CD4-positive, alpha-beta T cell treated with Interleukin-10 for 1 hour (primary cell): ENCODE data around the gene ELFN1.
A peak's percentile ranks its signal among the peaks of the same experiment; 100 is the strongest.

Experiments used
- DNase-seq: peaks from one replicate; pipeline ENCODE4 v3.0.0-alpha.2; 2020

Gene ELFN1

DNA sequence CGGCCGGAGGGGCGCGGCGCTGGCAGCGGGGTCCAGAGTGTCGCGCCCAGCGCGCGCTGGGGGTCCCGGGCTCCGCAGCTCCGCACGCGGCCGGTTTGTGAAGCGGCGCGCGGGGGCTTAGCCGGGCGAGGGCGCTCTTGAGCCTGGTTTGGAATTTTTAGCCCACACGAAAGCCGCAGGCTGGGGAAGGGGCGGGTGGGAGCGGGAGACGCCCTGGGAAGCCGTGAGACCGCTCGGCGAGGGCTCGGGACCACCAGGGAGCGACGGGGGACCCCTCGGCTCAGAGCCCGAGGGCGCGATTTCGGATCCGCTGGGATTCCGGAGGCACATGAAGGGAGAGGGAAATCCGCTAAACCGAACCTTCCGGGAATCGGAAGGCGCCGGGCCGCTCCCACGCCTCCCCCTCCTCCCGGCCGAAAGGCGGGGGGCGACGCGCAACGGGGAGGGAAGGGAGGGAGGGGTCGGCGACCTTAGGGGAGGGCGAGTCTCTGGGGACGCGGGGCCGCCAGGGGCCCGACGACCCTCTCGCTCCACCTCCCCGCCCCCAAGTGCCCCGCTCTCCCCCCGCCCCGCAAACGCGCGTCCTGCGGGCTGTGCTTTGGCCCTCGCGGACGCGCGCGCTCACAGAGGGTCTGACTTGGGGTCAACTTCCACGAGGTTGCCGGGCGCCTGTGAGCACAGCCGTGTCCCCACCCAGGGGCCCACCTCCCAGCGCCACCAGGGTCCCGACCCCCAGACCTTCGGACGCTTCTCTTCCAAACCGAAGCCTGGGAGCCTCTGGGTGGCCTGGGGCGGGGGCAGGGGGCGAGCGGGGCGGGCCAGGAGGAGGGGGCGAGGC, 5.1 kb upstream of the ELFN1 start:
- peak; percentile 55 for DNase-seq

DNA sequence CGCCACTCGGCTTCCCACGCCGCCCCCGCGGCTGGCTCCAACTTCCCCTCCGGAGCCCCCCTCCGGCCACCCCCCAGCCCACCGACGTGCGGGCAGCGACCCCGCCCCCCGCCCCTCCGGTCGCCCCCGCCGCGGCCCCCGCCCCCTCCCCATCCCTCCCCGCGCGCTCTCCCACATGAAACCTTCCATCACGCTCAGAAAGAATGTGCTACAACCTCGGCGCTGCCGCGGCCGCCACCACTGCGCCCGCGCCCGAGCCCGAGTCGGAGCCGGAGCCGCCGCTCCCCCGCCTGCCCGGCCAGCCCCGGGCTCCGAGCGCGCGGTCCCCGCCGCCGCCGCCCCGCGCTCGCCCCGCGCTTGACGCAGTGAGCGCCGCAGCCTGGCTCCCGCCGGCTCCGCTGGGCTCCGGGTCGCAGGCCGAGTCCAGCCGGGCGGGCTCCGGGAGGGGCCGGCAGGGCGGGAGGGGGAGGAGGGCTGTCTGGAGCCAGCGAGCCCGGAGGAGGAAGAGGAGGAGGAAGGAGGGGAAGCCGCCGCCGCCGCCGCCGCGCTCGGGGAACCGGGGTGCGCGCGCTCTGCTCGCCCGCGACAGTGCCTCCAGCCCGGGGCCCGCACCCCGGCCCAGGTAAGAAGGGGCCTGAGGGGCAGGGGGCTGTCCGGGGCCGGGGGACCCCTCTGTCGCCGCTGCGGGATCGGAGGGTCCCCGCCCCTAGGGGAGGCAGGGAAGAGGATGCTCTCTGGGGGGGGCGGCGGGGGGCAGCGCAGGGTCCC, 4.3 kb upstream of the ELFN1 start:
- DNase-seq, result no peak

DNA sequence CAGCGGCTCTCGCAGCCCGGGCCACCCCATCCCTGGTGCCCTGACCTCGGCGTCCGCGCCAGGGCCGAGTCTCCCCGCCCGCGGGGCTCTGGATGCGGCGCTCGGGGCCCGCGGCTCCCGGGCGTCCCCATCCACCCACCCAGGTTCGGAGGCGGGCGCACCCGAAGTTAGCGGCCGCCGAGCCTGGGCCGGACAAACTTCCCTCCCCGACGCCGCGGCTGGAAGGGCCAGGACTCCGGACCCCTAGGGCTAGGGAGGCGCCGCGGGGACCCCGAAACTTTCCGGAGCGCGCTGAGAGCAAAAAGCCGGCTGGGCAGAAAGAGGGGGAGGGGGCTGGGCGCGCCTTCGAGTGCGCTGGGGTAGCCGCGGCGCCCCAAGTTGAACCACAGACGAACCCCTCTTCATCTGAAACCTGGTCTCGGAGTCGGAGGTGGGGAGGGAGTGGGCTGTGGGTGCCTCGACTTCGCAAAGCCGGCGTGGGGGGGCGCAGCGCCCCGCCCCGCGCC, 3.7 kb upstream of the ELFN1 start:
- DNase-seq, result no peak

DNA sequence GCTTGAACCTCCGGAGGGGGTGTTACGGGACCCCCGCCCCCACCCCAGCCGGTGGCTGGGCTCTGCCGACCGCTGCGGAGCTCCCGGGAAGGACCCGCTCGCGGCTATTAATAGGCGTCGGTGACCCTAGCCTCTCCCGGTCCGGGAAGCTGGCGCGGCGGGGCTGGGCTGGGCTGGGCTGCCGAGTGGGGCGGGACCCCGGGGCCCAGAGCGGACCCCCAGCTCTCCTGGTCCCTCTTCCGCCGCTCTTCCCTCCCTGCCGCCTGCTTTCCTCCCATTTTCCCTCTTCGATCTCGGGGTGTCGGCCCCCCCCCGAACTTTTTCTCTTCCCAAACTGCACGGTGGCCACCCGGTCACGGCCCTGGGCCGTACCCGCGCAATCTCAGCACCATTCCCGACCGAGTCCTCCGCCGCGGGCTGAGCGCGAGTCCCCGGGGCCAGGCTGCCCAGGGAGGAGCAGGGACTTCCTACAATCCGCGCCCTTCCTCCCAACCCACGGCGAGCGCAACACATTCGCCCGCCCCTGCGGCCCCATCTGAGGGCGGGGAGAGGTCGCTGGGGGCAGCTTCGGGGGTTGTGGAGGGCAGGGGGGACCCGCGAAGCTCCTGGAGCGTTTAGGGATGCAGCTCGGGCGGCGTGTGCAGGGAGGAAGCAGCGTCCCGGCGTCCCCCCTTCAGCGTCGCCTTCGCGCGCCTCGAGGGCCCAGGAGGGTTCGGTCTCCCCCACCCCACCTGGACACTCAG, 3.1 kb upstream of the ELFN1 start:
- no peak for DNase-seq

DNA sequence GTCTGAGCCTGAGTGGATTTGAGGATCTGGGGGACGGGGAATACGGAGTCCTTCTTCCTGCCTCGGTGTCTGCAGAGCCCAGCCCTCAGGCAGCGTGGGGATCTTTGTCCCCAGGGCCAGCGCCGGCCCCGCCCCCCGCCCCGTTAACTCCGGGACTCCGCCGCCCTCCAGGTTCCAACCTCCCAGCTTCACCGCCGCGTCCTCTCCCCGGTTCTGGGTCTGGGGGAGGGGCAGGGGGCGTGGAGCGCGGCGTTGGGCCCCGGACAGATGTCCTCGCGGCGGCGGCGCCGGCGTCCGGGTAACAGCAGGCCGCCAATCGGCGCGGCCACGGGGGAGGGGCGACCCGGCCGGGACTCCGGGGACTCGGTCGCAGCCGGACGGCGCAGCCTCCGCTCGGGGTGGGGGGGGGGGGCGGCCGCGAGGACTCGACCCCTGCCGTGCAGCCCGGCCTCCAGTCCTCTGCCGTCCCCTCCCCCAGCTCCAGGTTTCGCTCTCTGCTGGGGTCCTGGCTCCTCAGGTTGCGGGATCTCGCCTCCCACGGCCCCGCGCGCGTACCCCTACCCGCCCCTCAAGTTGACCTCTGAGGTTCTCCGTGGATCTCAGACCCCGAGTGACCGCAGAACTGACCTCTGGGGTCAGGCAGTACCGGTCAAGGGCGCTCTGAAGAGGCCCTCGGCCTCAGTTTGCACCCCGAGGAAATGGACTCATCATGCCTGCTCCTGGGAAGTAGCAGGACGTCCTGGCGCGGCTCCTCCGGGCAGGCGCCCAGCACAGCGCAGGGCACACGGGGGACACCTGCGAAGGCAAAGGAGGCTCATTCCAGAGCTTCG, 2.3 kb upstream of the ELFN1 start:
- no peak for DNase-seq

DNA sequence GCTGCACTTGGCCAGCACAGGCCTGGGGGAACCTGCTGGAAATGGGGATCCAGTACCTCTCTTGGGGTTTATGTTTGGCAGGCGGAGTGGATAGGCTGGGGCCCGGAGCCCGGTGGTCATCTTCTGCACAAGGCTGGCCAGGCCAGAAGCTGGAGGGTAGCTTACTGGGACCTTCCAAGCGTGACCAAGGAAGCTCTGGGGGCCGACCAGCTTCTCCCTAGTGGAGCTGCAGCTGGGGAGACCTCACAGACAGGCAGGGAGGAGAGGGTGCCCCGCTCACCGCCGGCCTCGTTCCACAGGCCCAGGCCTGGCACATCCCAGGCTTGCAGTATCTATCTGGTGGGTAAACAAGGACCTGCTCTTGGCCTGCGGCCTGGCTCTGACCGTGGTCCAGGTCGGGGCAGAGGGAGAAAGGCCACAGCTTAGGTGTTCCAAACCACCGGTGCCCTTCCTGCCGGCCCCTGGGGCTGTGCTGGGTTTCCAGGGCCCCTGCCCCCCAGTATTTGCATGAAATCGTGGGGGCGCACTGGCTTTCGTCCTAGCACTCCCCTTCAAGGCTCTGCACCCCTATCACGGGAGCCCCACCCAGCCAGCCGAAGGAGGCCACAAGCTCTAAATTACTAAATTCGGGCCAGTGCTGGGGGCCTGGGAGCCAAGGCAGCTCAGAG, 1.5 kb upstream of the ELFN1 start:
- no peak for DNase-seq

DNA sequence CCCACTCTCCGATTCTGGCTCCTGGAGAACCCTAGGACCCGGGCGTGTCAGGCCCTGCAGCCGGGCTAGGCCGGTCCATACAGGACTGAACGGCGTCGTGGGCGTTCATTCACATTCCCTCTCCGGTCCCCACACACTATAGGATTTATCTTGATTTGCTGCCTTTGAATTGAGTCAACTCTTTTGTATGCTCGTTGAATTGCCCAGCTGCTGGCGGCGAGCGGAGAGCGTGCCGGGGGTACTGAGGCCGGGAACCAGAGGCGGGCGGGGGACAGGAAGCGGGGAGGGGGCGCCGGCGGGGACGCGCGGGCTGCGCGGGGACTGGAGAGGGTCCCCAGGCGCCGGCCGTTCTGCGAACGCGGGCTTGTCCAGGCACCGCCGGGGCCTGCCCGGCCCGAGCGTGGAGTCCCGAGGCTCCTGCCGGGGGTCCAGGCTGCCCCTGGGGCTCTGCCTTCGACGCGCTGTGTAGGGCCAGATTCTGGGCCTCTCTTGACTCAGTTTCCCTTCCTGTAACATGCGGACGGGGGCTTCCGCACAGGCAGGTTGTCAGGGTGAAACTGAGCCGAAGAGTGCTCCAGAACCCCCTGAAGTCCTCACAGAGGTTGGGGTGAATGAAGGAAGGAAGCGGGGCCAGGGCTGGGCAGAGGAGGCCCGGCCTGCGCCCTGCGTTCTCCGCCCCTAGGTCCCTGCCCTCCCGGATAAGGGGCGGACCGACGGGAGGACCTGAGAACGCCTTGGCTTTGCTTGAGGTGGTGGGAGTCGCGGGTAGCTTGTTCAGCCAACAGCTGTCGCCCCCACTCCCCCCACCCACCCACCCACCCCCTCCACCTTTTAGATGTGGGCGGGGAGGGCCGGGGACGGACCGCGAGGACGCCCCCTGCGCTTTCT, 769 bp upstream of the ELFN1 start:
- DNase-seq, result no peak

DNA sequence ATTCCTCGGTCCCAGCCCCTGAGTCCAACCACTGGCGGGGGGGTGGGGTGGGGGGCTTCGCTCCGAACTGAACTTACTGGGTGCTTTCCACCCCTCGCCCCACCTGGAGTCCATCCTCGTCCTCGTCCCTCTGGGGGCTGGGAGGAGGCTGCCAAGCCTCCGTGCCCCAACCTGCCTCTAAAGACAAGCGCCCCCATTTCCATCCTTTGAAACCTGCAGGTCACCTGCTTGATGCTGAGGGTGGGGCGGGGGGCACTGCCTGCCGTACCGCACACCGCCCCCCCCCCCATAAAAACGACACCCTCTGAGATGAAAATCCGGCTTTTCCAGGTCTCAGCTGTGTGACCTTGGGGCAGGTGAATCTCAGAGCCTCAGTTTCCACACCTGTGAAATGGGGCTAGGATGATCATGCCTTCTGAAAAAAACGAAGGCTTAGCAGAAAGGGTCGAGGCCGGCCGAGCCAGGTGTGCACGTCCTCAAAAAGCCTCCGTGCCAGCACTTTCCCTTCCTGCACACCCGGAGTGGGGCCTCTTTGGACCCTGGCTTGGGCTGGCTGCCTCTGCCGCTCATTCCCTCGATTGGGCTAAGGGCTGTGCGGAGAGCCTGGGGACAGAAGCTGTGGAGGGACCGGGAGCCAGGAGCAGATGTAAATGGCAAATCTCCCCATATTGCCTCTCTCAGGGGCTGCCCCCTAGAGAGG, 967 bp downstream of the ELFN1 start:
- DNase-seq, result no peak

DNA sequence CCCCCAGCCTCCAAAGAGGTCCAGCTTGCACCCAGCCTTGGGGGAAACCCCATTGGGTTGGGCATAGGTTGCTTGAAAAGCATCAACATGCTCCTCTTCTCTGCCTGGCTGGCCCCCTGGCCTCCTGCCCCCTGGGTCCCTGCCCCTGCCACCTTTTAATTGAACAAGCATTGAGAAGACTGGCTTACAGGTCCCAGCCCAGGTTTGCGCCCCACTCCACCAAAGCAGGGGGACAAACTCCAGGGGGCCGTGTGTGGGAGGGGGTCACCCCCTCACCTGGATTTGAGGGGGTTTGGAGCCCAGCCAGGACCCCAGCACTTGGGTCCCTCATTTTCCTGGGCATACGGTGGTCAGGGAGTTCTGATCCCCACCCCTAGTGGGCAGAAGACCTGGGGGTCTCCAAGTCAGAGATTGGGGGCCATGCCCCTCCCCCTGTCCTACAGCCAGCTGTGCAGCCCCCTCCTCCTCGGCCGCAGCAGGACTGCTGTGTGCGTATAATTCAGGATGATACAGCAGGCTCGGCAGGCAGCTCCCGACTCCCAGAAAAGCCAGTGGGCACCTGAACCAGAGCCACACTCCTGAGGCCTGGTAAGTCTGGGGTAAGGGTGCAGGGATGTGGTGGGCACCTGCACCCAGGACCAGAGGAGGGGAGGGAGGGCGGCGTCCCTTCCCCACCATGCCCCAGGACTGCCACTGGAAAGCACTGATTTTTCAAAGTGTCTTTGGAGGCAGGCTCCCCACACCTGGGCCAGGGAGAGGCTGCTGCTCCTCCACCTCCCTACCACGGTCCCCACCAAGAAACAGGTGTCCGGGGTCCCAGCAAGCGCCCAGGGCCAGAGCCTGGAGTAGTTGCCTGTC, 1.7 kb downstream of the ELFN1 start:
- no peak for DNase-seq

DNA sequence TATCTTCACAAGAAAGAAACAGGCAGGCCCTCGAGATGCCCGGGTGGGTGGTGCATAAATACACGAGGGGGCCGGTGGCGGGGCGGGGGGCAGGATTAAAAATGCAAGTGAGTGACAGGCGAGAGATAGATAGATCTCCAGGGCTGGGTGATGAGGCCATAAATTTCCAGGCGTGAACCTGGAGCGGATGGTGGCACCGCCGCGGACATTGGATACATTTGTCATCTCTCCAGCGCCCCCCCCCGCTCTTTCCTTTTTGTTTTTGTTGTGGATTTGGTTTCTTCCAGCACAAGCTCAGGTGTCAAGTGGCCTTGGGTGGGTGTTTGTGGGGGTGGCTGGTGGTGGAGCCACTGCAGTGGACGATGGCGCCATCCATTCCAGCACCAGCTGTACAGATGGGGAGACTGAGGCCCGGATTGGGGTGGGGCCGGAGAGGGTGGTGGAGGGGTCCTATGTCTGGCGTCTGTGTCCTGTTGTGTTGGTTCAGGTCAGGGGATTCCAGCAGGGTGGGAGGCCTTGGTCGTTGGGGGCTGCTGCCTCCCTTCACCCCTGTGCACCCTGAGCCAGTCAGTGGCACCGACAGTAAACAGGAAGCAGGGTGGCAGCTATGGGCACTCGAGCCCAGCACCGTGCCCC, 2.9 kb downstream of the ELFN1 start:
- DNase-seq, result no peak

DNA sequence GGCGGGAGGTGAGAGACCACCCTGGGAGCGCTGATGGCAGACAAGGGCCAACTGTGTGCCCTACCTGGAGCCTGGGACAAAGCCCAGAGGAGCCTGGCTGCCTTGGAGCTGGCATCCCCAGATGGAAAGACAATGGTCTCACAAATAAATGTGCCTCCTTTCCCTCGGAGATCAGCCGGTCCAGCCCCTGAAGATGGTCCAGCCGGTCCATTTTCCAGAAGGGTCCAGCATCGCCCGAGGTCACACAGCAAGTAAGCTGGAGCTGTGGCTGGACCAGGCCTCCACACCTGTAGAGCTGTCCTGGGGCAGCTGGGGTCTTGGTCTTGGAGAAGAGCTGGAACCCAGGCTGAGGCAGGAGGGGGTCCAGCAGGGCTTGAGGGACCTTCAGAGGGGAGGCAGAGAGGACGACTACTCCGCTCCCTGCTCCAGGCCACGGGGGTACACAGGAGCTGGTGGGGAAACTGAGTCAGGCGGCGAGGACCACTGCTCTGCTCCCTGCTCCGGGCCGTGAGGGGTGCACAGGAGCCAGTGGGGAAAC, 3.6 kb downstream of the ELFN1 start:
- no peak for DNase-seq

DNA sequence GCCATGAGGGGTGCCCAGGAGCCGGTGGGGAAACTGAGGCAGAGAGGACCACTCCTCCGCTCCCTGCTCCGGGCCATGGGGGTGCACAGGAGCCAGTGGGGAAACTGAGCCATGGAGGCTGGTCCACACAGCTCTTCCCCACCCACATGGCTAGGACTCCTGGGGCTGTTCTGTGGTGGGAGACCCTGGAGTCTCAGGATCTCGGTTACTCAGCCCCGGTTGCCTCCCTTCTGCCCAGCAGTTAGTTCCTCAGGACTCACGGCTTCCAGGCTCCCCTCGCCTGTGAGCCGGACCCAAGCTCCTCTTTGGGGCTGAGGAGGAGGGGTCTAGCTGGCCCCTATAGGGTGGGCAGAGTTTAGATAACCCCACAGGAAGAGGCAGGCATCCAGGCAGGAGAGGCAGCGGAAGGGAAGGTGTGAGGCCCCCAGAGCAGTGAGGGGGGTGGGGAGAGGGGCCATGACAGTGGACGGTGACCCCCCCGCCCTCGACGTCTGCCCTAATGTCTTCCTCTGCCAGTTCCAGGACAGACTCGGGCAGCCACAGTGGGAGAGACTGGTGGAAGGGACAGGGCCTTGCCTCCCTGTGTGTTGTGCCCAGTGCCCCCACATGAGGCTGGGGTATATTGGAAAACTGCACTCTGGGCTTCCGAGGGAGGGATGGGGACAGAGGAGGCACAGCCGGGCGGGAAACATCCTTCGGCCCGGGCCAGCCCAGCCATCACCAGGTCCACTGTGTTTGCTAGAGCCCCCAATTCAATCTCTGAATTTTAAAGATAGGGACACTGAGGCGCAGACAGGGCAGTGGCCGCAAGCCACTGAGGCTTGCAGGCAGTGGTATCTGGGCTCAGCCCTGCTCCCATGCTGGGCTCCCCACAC, 4.3 kb downstream of the ELFN1 start:
- DNase-seq, result no peak

DNA sequence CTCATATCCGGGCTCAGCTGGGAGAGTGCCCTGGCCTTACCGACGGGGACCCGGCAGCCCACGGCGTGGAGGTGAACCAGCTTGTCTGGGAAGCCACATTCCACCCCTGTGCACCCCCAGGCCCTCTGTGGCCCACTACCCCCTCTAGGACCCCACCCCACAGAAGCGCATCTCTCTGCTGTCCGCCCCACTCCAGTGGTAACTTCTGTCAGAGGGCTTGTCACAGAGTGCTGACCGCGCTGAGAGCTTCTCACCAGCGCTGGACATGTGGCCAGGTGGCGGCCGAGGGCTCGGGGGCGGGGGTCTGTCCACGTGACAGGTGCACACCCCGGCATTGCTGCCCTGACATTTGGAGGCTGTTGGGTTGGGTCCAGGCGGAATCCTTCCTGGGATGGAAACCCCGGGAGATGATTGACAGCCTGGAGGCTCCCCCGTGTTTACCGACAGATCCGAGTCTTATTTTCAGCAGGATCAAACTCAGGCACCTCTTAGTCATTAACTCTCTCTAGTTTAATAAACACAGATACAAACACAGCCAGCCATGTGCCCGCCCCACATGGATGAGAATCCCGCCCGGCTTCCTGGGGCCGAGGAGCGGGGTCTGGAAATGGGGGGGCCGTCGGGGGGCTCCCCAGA, 5.1 kb downstream of the ELFN1 start:
- DNase-seq, result no peak

DNA sequence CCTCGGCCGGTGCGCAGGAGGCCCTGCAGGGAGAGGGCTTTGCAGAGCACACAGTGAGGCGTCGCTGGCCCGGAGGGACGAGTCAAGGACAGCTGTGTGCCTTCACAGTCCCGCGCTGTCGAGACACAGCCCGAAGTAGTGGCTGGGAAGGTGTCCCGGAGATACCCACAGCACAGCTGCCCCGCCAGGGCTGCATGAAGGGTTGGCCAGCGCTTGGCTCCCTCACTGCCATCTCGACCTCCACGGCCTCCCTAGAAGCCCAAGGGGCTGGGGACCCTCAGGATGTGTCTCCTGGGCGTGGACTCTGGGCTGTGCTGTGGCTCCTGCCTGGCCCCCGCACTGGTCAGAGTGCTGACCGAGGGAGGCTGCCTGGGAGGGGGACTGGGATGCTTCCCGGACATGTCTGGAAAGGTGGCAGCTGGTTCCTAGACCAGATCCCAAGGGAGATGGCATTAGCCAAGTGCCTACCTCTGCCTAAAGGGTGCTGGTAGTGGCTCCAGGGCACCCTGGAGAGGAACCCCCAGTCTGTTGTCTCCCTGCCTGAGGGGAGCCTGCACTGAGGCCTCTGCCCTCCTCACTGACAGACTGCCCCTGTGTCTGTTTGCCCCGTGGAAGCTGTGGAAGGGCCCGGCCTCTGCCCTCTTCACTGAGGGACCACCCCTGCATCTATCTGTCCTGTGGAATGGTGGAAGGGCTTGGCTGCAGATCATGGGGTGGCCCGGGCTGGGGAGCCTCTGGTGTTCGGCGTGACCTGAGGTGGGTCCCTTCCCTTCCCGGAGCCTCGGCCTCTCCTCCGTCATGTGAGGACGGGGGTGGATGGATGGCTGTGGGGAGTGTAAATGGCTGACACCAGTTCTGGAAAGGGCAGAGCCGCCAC, 5.8 kb downstream of the ELFN1 start:
- no peak for DNase-seq

DNA sequence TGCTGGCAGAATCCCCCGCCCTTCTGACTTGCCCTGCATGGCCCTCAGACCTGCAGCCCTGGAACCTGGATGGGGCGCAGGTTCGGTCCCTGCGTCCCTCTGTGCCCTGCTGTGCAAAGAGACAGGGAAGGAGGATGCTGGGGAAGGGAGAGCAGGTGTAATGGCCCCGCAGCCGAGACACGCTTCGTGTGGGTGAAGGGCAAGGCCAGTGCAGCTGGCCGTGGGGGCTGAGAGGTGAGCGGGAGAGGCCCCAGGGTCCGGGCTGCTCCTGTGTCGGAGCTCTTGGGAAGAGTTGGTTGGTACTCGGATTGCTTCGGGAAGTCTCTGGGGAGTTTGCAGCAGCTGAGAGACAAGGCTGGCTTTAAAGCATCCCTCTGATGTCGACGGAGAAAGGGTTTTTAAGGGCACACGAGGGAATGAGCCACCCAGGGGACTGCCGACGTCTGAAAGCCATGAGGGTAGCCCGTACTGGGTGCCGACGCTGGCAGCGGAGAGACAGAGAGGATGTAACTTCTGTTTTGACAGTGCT, 6.5 kb downstream of the ELFN1 start:
- no peak for DNase-seq
